NCI-H2107 treated with DMSO at 0.1 percent for 48 hours (cell line): ENCODE measurements around the gene RABGAP1.

Experiments used
- DNase-seq: peaks from one replicate; lab custom pipeline; 2025; ENCODE audit not compliant: unreplicated experiment; lab: John Stamatoyannopoulos, UW

Gene RABGAP1

GRCh38 chr9:123046406-123047195, 105.8 kb downstream of the RABGAP1 start:
- no peak for DNase-seq

GRCh38 chr9:123048748-123049147, 107.9 kb downstream of the RABGAP1 start:
- no peak for DNase-seq

- DNase-seq: no peak
Measured at GRCh38 chr9:123049589-123050222, 108.9 kb downstream of the RABGAP1 start.

- no peak for DNase-seq
Measured at GRCh38 chr9:123053046-123053445, 112.2 kb downstream of the RABGAP1 start.

- DNase-seq: no peak
Measured at GRCh38 chr9:123053711-123054110, 112.9 kb downstream of the RABGAP1 start.

GRCh38 chr9:123058834-123059233, 118.0 kb downstream of the RABGAP1 start:
- DNase-seq: no peak

- no peak for DNase-seq
Measured at GRCh38 chr9:123059472-123060220, 118.8 kb downstream of the RABGAP1 start.

- DNase-seq: no peak
Measured at GRCh38 chr9:123061216-123061615, 120.4 kb downstream of the RABGAP1 start.

- DNase-seq: no peak
Measured at GRCh38 chr9:123062351-123063176, 121.7 kb downstream of the RABGAP1 start.

GRCh38 chr9:123063177-123063598, 122.4 kb downstream of the RABGAP1 start:
- no peak for DNase-seq

- DNase-seq: no peak
Measured at GRCh38 chr9:123063896-123064295, 123.1 kb downstream of the RABGAP1 start.

GRCh38 chr9:123064716-123065115, 123.9 kb downstream of the RABGAP1 start:
- DNase-seq: no peak

- no peak for DNase-seq
Measured at GRCh38 chr9:123065196-123065595, 124.4 kb downstream of the RABGAP1 start.

GRCh38 chr9:123067136-123067535, 126.3 kb downstream of the RABGAP1 start:
- DNase-seq: no peak

GRCh38 chr9:123069010-123069481, 128.2 kb downstream of the RABGAP1 start:
- no peak for DNase-seq

- no peak for DNase-seq
Measured at GRCh38 chr9:123070198-123070597, 129.4 kb downstream of the RABGAP1 start.

GRCh38 chr9:123072407-123072995, 131.7 kb downstream of the RABGAP1 start:
- no peak for DNase-seq

GRCh38 chr9:123073441-123073840, 132.6 kb downstream of the RABGAP1 start:
- DNase-seq: no peak

GRCh38 chr9:123073991-123074422, 133.2 kb downstream of the RABGAP1 start:
- DNase-seq: no peak

- DNase-seq: no peak
Measured at GRCh38 chr9:123074628-123075027, 133.8 kb downstream of the RABGAP1 start.
